BE2C (cell line): ENCODE data around the gene FOXD4L5. TPM values are rescaled to one million over a fixed set of nuclear protein-coding genes. Genes with fewer than 3 reads are reported as not detected.
"Not testable (repeated sequence)": the region's sequence is repeated elsewhere in the genome, so short reads cannot be mapped to it uniquely, and the experiment has no call there.

Experiments used
- DNase-seq: peaks from one replicate; pipeline ENCODE4 v3.0.0-alpha.2; 2020
- H3K27me3 ChIP-seq: fragments of 250-450 bp; sonication (Bioruptor Pico); 2 replicates; pipeline ENCODE4 v1.5.1; 2020; ENCODE audit warnings: mild to moderate bottlenecking
- H3K36me3 ChIP-seq: fragments of 250-450 bp; sonication (Bioruptor Pico); 2 replicates; pipeline ENCODE4 v1.5.1; 2020; ENCODE audit warnings: mild to moderate bottlenecking
- H3K4me1 ChIP-seq: fragments of 250-450 bp; sonication (Bioruptor Pico); 2 replicates; pipeline ENCODE4 v1.5.1; 2020
- H3K4me3 ChIP-seq: 2 replicates; pipeline ENCODE4 v1.5.1; 2011; ENCODE audit warnings: low read depth, low read length
- H3K9me3 ChIP-seq: fragments of 250-450 bp; sonication (Bioruptor Pico); 2 replicates; pipeline ENCODE4 v1.5.1; 2020
- polyA plus RNA-seq: library from polyadenylated mRNA; unstranded; fragments of >200 nt; gene quantifications from one replicate; pipeline ENCODE4 v1.2.1, GENCODE V29; 2012; ENCODE audit warnings: low read depth, missing spikeins; ENCODE audit not compliant: insufficient read length, insufficient read depth

FOXD4L5 gene
- 1.1 TPM for polyA plus RNA-seq

GRCh38 chr9:65285109-65285508, at the start of gene FOXD4L5:
Gene FOXD4L5 (minus strand): TSS chr9:65285209. CDS start chr9:65284377, 832 bp downstream.
- not testable (repeated sequence) for H3K4me1 ChIP-seq, H3K9me3 ChIP-seq, H3K27me3 ChIP-seq, H3K4me3 ChIP-seq, DNase-seq, H3K36me3 ChIP-seq

- H3K27me3 ChIP-seq, H3K9me3 ChIP-seq, H3K36me3 ChIP-seq, H3K4me1 ChIP-seq, DNase-seq, H3K4me3 ChIP-seq: not testable (repeated sequence)
Observed at GRCh38 chr9:65283943-65284342, 1.1 kb downstream of the FOXD4L5 start.

DNA sequence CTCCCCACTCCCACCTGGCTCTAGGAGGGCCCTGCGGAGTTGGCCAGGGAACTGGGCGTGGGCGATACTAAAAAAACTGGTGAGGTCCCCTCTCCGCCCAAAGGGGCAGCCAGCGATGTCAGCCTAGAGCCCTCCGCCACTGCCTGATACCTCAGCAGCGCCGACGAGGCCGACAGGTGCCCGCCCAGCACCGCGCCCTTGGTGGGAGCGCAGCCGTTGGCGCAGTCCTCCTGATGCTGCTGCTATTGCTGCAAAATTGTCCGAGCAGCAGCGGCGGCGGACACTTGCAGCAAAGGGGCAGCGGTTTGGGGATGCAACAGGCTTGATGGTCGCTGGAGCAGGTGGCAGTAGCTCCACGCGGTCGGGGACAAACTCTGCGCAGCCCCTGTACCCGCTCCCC, 2.0 kb downstream of the FOXD4L5 start:
- H3K9me3 ChIP-seq, DNase-seq, H3K4me3 ChIP-seq, H3K4me1 ChIP-seq, H3K36me3 ChIP-seq, H3K27me3 ChIP-seq: not testable (repeated sequence)
